Hindlimb muscle (tissue), 1 donor: ENCODE measurements around the gene FADD. TPM values are rescaled to one million over a fixed set of nuclear protein-coding genes. Genes with fewer than 3 reads are reported as not detected.
"Not testable (repeated sequence)": the region's sequence is repeated elsewhere in the genome, so short reads cannot be mapped to it uniquely, and the experiment has no call there.

Experiments
- DNase-seq: peaks from one replicate; pipeline ENCODE4 v3.0.0-alpha.2; 2013
- polyA plus RNA-seq: library from polyadenylated mRNA; unstranded; fragments of 120-200 nt; gene quantifications from one replicate; pipeline ENCODE4 v1.2.1, GENCODE V29; 2013; ENCODE audit not compliant: insufficient read length

The FADD gene
- polyA plus RNA-seq, 1 donor: 9.9 TPM

DNA sequence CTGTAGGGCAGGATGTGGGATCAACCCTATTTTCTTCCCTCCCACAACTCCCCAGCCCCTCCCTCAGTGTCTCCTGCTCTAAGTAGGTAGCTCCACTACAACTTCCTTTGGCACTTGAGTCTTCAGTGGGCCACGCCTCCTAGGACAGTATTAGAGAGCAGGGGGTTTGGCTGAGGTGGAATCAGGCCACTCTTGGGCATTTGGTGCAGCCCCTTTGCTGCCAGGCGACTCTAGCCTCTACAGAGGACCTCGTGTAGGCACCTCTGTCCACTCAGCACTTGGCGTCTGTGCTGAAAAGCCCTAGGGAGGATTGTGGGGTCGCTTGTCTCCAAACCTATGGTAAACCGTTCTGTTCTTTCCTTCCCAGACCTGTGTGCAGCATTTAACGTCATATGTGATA lies 2.7 kb downstream of the FADD start:
- no peak for DNase-seq

DNA sequence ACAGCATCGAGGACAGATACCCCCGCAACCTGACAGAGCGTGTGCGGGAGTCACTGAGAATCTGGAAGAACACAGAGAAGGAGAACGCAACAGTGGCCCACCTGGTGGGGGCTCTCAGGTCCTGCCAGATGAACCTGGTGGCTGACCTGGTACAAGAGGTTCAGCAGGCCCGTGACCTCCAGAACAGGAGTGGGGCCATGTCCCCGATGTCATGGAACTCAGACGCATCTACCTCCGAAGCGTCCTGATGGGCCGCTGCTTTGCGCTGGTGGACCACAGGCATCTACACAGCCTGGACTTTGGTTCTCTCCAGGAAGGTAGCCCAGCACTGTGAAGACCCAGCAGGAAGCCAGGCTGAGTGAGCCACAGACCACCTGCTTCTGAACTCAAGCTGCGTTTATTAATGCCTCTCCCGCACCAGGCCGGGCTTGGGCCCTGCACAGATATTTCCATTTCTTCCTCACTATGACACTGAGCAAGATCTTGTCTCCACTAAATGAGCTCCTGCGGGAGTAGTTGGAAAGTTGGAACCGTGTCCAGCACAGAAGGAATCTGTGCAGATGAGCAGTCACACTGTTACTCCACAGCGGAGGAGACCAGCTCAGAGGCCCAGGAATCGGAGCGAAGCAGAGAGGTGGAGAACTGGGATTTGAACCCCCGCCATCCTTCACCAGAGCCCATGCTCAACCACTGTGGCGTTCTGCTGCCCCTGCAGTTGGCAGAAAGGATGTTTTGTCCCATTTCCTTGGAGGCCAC lies 3.3 kb downstream of the FADD start:
- no peak for DNase-seq

DNA sequence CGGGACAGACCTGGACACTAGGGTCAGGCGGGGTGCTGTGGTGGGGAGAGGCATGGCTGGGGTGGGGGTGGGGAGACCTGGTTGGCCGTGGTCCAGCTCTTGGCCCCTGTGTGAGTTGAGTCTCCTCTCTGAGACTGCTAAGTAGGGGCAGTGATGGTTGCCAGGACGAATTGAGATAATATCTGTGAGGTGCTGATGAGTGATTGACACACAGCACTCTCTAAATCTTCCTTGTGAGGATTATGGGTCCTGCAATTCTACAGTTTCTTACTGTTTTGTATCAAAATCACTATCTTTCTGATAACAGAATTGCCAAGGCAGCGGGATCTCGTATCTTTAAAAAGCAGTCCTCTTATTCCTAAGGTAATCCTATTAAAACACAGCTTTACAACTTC lies 3.9 kb downstream of the FADD start:
- DNase-seq: no peak

DNA sequence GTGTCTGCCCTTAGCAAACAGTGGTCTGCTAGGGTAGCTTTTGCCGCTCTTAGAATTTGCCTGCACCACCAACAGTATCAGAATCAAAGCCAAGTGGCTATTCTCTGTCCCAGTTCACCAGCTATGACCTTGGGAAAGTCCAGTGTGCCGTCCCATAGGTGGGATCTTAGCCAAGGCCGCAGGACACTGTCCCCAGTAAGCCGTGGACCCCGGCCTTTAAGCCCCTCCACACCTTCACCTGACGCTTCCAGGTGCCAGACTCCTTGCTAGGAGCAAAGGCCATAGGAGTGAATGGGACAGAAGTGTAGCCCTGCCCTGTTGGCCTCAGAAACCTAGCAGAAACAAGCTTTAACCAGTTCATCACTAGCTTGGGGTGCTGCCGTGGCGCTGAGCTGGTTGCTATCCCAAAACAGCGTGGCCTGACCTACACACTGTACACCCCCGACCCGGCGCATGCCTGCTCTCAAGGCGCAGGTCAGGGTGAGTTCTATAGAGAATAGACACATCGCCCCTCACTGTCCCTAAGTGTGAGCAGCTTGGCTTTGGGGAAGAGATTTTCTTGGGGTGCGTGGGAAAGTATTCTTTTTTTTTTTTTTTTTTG lies 4.5 kb downstream of the FADD start:
- DNase-seq: no peak

DNA sequence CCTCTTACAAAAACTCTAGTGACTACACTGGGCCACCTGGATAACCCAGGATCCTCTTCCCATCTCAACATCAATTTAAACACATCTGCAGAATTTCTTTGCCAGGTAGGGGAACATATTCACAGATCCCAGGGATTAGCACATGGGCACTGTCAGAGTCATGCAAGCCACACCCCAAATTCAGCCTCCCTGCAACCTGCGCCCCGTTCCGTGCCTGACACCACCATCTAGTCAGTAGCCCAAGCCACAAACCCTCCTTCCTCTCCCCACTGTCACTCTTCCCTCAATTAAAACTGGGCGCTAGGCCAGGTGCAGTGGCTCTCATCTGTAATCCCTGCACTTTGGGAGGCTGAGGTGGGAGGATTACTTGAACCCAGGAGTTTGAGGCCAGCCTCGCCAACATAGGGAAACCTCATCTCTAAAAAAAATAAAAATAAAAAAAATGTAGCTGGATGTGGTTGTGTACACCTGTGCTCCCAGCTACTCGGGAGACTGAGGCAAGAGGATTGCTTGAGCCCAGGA lies 6.4 kb downstream of the FADD start:
- no peak for DNase-seq

DNA sequence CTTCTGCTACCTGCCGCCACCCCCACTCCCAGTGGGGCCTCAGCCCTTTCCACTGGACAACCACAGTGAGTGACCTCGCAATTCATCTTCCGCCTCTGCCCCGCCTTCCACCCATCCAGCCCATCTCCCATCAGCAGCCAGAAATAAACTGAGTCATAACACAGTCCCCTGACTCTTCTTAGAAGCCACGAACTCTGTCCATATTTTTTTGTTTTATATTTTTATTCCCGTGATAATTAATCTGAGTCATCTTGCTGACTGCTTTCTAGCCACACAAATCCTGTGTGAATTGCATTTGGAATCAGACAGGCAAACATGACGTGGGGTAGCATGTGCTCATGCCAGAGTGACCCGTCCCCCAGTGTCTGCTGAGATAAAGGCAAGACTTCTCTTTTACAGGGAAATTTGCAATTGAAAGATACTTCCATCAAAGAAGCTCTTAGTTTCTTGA lies 7.0 kb downstream of the FADD start:
- DNase-seq: no peak

DNA sequence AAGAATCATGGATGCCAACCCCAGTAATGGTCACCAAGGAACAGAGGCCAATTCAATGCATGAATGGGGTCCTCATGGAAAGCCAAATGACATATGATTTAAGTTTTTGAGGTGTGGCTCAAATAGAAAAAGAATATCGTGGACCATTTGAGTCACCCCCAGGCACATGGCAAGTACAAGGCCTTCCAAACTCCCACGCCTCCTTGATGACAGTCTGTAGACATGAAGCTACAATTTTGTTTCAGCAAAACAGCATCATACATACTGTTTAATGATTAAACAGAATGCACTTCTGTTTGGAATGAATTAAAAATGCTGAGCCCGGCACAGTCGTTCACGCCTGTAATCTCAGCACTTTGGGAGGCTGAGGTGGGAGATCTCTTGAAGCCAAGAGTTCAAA lies 7.4 kb downstream of the FADD start:
- no peak for DNase-seq

DNA sequence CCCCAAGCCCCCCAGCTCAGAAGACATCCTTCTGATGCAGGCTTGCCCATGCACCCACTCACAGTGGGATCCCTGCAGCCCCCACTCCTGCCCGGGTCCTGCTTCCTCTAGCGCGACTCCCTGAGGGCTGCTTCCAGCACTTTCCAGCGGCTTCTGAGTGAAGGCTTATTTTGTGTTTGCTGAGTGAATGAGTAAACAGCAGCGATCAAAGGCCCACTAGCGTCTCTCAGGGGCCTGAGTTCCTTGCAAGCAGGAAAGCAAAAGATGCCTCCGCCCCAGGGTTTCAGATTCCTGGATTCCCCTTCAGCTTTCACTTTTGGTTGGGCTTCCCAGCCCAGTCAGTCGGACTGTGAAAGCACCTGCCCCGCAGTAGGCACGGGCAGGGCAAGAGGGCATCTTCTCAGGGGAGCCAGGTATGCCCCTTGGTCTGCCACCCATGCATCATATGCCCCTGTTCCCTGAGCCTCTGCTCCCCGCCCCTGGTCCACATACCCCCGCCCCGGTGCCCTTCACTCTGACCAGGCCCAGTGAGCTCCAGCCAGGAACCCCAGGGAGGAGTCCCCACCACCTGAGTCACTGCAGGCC lies 9.2 kb downstream of the FADD start:
- no peak for DNase-seq

DNA sequence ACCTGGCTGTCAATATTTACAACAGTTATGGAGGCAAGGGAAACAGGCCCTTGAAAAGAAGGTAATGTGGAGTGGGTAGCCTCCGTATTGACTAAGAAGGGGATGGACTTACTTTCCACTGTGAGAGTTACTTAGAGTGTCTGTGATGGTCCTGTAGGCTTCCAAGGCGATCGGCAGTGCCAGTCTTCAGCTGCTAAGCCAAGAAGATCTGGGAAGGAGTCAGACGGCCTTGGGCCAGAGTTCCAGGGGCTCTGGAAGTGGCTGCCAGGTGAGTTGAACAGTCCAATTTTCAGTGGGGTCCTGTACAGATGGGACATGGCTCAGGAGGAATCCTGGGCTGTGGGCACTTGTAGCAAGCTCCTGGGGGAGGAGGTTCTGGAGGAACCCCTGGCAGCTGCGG lies 14.3 kb downstream of the FADD start:
- not testable (repeated sequence) for DNase-seq

DNA sequence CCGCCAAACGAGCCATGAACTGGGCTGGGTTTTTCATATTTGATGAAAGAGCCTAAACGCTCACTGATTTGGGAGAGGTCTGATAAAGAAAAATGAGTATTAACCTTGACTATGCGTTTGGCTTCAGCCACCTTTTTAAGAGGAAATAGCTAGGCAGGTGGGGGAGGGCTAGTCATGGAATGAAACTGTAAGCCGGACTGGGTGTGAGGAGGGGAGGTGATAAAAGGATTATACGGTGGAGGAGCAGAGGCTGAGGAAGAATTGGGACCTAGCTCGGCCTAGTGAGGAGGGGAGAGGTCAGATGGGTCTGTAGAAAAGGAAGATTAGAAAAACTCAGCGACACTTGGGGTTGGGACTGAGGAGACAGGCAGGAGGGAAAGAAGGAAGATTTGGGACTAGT lies 15.0 kb downstream of the FADD start:
- DNase-seq: not testable (repeated sequence)

DNA sequence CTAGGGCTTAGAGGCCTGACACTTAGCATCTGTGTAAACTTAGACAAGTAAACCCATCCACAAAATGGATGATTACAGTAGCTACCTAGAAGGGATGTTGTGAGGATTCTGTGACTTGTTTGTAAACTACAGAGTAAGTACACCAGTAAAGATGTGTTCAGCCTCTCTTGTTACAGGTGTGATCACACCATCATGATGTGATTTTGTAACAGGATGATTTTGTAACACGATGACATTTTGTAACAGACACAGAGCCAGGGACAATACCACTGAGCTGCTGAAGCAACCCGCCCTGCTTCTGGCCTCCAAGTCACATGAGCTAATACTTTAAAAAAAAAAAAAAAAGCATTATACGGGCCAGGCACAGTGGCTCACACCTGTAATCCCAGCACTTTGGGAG lies 17.0 kb downstream of the FADD start:
- no peak for DNase-seq

DNA sequence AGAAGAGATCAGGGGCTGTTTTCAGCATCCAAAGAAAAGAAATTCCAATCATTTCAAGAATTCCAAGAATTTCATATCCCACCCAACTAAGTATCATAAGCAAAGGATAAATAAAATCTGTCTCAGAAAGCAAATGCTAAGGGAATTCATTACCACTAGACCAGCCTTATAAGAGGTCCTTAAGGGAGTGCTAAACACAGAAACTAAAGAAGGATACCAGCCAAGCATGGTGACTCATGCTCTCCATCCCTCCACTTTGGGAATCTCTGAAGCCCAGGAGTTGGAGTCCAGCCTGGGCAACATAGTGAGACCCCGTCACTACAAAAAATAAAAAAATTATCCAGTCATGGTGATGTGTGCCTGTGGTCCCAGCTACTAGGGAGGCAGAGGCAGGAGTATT lies 17.8 kb downstream of the FADD start:
- DNase-seq: no peak

DNA sequence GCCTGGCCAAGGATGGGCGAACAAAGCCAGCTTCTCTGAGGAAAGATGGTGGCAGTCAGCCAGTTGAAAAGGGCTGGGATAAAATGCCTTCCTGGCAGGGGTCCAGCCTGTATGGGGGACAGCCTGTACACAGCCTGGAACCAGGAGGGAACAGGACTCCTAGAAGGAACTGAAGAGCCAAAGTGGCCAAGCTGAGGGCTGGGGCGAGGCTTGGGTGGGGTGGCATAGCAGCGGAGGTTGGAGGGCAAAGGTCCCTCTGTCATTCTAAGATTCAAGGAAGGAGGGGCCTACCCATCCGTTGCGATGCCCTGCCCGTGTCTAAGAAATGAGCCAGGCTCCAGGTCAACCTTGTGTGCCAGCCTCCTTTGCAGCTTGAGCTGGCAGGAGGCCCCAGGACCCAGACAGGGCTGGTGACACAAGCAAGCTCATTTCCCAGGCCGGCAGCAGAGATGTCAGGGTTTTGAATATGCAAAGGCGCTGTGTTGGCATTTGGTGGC lies 22.6 kb downstream of the FADD start:
- no peak for DNase-seq

DNA sequence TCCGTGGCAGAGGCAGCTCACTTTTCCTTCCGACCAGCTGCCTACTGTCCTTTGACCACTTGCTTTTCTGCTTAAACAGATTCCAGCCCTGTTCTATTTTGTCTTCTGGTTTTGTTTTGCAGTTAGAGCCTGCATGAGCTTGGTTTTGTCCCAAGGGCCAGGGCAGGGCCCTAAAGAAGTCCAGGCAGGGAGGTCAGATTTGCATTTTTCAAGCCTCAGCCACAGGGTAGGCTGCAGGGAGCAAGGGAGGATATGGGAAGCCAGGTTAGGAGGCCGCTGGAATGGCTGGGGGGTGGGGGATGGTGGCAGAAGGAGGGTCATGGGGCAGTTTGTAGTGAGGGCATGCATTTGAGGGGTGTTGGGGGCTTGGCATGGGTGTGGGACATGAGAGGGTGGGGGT lies 23.1 kb downstream of the FADD start:
- DNase-seq: no peak

DNA sequence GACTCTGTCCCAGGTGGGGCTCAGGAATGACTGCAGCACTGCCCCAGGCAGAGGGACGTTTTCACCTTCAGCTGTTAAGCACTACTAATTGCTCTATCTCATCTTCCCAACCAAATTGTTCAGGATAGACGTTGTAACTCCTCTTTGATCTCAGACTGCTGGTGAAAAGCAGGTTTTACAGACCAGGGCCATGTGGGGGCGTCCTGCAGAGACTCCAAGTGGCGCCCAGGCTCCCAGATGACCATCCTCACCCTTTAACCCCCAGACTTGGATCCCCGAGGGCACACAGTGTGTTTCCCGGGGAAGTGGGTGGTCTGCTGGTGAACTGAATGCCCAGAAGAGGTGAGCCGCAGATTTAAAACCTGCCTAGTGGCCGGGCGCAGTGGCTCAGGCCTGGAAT lies 23.9 kb downstream of the FADD start:
- DNase-seq: no peak

DNA sequence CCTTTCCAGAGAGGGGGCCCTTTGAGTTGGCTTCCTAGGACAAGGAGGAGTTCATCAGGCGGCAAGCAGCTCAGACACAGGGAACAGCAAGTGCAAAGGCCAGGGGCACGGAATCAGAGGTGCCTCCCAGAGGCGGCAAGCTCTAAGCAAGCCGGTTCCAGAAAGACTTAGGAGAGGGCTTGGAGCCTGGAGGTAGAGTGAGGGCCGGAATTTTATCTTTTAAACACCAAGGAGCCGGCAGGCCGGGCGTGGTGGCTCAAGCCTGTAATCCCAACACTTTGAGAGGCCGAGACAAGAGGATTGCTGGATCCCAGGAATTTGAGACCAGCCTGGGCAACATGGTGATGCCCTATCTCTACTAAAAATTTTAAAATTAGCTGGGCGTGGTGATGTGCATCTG lies 26.6 kb downstream of the FADD start:
- no peak for DNase-seq

DNA sequence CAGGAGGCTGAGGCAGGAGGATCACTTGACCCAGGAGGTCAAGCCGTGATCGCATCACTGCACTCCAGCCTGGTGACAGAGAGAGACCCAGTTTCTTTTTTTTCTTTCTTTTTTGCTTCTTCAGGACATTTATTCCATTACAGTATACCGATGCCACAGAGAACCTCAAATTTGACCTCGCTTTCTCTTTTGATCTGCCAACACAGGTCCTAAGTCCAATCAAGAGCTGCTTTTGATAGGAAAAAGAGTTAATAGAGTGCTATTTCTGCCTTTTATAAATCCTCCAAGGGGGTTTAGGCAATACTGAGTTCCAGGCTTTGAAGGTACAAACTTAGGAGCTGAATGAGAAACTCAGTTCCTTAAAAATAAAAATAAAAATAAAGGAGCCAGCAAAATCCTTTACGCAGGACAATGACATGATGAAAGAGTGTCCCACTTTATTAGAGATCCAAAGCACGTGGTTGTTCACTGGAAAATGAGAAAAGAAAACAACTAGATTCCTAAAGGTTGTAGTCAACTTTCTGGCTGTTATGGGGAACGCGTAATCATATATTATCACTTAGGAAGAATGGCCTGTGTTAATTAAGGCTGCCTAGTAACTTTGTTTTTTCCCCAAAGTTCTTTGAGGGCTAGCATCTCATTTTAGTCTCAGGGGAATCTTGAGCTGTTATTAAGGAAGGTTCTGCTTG lies 27.2 kb downstream of the FADD start:
- DNase-seq: no peak

DNA sequence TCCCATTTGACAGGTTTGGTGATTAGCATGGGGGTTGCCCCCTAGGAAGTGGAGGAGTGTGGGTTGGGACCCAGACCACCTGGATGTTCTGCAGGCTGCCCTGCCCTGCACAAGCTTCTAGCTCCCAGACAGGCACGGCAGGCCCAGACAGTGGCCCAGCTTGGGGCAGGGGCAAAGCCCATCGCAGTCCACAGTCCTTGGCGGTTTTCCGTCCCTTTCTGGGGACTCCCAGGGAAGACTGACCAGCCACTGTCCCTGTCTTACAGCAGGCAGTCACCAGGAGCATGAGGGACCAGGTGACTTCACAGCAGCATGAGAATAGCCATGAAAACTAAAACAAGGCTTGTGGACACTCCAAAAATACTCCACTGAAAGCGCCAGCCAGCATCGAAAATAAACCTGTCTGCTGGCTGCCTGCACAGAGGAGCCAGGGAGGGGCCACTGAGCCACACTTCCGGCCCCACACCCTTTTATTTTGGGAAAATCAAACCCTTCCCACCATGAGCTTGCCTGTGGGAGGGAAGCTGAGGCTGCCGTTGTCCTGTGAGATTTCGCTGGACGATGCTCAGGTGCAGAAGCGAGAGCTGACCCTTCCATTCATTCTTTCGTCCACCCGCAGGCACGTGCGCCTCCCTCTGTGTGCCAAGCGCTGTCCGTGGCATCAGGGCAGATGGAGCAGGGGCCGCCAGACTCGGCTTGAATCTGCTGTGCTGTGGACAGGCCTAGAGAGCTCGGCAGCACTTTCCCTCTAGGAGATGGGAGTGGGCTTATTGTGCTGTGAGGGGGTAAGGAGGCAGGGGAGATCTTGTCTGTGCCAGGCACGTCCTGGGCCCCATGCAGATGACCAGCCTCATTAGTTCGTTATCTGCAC lies 28.0 kb downstream of the FADD start:
- no peak for DNase-seq

DNA sequence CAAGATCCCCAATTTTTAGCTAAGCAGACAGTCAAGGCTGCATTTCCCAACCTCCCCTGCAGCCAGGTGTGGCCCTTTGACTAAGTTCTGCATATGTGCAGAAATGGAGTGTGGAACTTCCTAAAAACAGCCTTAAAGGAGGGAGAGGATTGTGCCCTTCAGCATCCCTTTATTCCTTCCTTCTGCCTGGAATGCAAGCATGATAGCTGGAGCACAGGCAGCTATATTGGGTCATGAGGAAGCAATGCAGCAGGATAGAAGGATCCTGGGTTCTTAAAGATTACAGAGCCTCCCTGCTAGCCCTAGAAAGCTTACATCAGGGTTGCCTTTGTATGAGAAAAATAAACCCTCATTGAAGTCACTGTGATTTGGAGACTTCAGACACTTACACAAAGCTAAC lies 29.9 kb downstream of the FADD start:
- DNase-seq: no peak

DNA sequence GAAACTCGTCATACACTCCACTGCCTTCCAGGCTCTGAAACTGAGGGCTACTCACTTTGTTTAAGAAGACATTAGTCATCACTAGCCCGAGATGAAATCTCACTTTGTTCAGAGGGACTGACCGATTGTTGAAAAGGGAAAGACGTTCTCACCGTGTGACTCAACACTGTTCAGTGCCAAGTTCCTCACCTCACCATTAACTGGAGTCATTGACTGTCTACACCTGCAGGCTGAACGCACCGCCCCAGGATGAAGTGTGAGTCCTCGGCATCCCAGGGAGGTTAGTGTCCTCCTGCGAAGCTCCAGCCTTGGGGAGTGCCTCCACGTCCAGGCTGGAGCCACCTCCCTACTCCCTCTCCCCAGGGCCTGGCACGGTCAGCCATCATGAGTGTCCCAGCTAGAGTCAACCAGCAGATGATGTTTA lies 30.4 kb downstream of the FADD start:
- no peak for DNase-seq

DNA sequence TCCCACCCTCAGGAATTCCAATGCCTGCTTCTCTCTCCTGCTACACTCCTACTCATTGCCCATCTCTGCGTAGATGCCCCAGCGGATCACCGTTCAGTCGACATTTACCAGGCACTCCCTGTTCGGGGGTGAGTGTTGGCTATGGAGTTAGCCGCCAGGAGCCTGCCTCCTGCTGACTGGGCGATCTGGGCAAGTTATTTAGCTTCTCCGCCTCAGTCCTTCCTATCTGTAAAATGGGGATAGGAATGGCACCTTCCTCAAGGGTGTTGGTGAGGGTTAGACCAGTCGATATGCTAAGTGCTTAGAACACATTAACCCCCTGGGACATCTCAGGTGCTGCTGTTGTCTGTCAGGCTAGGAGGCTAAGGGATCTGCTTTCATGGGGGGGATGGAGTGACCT lies 30.9 kb downstream of the FADD start:
- no peak for DNase-seq

DNA sequence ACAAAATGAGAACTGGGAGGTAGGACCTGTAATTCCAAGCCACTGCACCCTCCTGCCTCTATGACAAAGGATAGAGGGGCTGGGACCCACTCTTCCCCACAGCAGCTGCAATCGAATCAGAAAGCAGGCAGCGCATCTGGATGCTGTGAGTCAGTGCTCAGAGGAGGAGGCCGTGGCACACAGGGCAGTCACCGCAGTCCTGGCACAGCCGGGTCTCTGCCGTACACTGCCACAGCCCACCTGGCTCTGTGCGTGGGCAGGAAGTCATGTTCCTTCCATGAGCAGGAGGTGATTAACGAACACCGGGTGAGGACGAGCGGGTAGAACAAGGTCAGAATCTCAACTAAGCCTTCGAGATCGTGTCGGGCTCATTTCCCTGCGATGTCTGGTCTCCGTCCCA lies 37.2 kb downstream of the FADD start:
- DNase-seq: no peak
